SW480 (cell line): Measurements from ENCODE around the gene THUMPD2.
"Not testable (repeated sequence)": the region's sequence is repeated elsewhere in the genome, so short reads cannot be mapped to it uniquely, and the experiment has no call there.

Experiments
- DNase-seq: peaks from one replicate; pipeline ENCODE4 v3.0.0-alpha.2; 2016; ENCODE audit warnings: low spot score

Gene THUMPD2, protein sequence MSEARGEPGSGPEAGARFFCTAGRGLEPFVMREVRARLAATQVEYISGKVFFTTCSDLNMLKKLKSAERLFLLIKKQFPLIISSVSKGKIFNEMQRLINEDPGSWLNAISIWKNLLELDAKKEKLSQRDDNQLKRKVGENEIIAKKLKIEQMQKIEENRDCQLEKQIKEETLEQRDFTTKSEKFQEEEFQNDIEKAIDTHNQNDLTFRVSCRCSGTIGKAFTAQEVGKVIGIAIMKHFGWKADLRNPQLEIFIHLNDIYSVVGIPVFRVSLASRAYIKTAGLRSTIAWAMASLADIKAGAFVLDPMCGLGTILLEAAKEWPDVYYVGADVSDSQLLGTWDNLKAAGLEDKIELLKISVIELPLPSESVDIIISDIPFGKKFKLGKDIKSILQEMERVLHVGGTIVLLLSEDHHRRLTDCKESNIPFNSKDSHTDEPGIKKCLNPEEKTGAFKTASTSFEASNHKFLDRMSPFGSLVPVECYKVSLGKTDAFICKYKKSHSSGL

GRCh38 chr2:39778775-39779340 is at the start of gene THUMPD2:
TSS of gene THUMPD2 (minus strand) at chr2:39779258. CDS start at chr2:39779239, 19 bp downstream.
- peak; percentile 64 for DNase-seq

DNA sequence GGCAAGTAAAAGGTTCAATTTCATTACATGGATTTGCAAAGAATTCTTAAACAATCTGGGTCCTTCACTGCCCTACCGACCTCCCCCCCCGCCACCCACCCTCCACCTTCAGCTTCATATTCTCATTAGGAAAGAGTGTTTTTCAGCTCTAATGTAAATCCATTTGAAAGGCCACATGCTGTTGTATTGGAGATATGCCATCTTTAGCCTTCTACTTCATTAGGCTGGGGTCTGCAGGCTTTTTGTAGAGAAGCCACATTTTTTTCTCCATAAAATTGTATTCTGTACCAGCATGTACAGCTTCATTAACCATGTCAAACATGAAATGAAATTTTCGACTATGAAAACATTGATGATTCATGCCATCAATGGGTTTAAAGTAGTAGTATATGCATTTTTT is 42.8 kb upstream of the THUMPD2 start:
- no peak for DNase-seq

GRCh38 chr2:39816845-39817244 is 37.8 kb upstream of the THUMPD2 start:
- no peak for DNase-seq

GRCh38 chr2:39816428-39816827 is 37.4 kb upstream of the THUMPD2 start:
- DNase-seq: no peak

DNA sequence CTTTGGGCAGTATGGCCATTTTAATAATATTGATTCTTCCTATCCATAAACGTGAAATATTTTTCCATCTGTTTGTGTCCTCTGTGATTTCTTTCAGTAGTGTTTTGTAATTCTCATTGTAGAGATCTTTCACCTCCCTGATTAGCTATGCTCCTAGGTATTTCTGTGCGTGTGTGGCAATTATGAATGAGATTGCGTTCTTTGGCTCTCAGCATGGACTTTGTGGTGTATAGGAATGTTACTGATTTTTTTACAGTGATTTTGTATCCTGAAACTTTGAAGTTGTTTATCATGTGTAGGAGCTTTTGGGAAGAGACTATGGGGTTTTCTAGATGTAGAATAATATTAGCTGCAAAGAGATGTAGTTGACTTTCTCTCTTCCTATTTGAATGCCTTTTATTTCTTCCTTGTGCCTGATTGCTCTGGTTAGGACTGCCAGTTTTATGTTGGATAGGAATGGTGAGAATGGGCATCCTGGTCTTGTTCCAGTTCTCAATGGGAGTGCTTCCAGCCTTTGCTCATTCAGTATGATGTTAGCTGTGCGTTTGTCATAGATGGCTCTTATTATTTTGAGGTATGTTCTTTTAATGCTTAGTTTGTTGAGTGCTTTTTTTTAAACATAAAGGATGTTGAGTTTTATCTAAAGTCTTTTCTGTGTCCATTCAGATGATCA is 27.0 kb upstream of the THUMPD2 start:
- DNase-seq: no peak

DNA sequence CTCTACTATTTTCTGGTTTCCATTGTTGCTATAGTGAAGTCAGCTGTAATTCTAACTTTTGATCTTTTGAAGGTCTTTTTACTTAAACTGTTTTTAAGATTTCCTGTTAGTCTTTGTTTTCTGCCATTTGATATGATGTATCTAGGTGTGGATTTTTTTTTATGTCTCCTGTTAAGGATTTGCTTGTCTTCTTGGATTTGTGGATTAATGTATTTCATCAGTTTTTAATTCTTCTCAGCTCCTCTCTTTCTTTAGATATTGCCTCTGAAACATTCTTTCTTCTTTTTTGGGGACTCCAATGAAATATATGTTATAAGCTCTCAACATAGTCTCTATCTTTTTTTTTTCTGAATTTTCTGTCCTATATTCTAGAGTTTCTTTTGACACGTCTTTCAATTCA is 24.8 kb upstream of the THUMPD2 start:
- DNase-seq: no peak

- no peak for DNase-seq
Measured at GRCh38 chr2:39800752-39801151, 21.7 kb upstream of the THUMPD2 start.

- no peak for DNase-seq
Measured at GRCh38 chr2:39796134-39796533, 17.1 kb upstream of the THUMPD2 start.

GRCh38 chr2:39790216-39790818 is 11.3 kb upstream of the THUMPD2 start:
- not testable (repeated sequence) for DNase-seq

GRCh38 chr2:39787950-39788349 is 8.9 kb upstream of the THUMPD2 start:
- no peak for DNase-seq

- DNase-seq: no peak
Measured at GRCh38 chr2:39786761-39787522, 7.9 kb upstream of the THUMPD2 start.

DNA sequence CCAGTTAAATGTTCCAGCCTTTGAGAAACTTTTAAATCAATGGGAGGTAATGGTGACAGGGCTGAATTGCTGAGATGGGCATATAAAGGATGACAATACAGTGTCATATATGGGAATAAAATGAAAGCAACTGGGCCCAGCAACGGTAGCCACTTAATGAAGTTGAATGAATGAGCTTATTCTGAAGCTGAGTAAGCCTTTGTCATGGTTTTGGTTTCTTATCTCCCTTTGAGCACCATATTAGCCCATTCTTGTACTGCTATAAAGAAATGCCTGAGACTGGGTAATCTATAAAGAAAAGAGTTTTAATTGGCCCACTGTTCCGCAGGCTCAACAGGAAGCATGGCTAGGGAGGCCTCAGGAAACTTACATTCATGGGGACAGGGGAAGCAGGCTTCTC is 3.5 kb upstream of the THUMPD2 start:
- no peak for DNase-seq

GRCh38 chr2:39781697-39782096 is 2.6 kb upstream of the THUMPD2 start:
- no peak for DNase-seq

DNA sequence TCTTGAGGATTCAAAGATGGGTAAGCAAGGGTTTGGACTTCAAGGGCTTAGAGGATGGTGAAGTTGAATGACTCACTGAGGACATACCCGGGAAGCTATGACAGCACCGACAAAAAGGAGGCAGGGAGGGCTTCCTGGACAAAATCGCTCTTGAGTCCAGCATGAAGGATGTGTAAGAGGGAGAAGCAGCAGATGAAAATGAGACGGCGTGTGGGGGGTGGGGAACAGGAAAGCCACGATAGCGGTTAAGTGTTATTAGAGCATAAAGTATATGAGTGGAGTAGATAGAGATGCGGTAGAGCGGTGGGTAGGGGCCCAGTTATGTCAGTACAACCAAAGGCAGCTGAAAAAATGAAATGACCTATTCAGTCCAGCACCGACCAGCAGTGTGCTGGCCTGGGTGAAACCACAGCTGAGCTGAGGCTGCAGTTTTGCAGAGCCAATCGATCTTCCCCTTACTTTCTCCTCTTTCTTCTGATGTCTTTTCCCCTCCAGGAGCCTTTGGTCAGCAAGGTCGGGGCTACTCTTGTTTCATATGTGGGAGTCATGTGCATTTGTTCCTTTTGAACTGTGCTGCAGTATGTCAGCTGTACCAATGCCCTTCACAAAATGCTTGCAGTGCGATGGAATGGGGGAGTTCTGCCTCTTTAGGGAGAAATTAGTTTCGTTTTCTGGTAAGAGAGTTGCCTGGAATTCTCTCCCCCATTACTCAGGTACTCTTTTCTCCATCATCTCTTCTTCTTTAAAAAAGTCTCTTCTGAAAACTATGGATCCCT is 2.0 kb upstream of the THUMPD2 start:
- no peak for DNase-seq

GRCh38 chr2:39779927-39780326 is 869 bp upstream of the THUMPD2 start:
- no peak for DNase-seq

- no peak for DNase-seq
Measured at GRCh38 chr2:39779341-39779851, 338 bp upstream of the THUMPD2 start.

DNA sequence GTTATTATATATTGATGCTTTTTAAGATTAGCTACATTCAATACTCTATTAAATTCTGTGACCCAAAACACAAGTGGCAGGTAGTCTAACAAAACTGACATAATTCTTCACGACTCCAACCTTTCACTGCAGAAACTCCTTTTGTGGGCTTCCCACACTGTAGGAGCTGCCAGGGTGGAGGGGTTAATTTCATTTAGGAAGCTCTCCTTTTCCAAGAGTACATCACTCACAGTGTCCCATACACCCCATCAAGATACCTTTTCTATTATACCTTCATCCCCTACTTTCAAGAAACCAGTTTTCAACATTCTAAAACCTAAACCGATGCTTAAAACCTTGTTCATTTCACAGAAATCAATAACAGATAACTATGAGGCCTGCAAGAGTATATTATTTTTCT is 825 bp downstream of the THUMPD2 start:
- DNase-seq: no peak

- DNase-seq: no peak
Measured at GRCh38 chr2:39772812-39773152, 6.3 kb downstream of the THUMPD2 start.

GRCh38 chr2:39772086-39772811 is 6.8 kb downstream of the THUMPD2 start:
- DNase-seq: no peak

DNA sequence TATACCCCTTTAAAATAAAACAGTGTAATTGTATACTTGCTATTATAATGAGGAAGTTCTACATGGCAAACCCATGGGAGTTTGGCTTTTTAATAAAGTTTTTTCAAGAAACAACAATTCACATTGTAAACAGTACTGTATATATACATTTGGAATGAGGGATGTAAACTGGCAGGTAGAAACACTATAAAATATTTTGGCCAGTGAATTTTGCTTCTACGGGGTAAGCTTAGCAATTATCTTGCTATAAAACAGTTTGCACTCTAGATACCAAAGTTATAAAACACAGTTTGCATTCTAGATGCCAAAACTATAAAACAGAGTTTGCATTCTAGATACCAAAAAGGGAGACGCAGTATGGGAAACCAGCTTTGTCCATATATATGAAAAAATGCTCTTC is 16.6 kb downstream of the THUMPD2 start:
- DNase-seq: no peak
